Keratinocyte (primary cell): Measurements from ENCODE around the gene DDTL. TPM values are rescaled to one million over a fixed set of nuclear protein-coding genes. Genes with fewer than 3 reads are reported as not detected.

Source experiments
- DNase-seq: peaks from one replicate; pipeline ENCODE4 v3.0.0-alpha.2; 2011; ENCODE audit warnings: low read depth, missing footprints, low spot score
- FAIRE-seq: peaks from 2 replicates; lab custom pipeline; 2011; peaks lifted over from hg19 to GRCh38; lab: Jason Lieb, UNC
- H2AFZ ChIP-seq: 2 replicates; pipeline ENCODE4 v1.6.0; 2012; ENCODE audit warnings: low read length, control low read depth, inconsistent platforms; ENCODE audit not compliant: control insufficient read depth
- H3K27ac ChIP-seq: 2 replicates; pipeline ENCODE4 v1.5.1; 2011; ENCODE audit warnings: low read length; ENCODE audit not compliant: control insufficient read depth, insufficient read depth
- H3K27me3 ChIP-seq: 3 replicates; pipeline ENCODE4 v1.6.0; 2011; ENCODE audit warnings: low read length; ENCODE audit not compliant: control insufficient read depth, insufficient read depth; ENCODE audit errors: extremely low read depth
- H3K36me3 ChIP-seq, 2 experiments: 2 replicates in 1 of 2; 3 replicates in 1 of 2; pipeline ENCODE4 v1.5.1; 2011; ENCODE audit warnings: low read length in 2 of 2, mild to moderate bottlenecking in 1 of 2; ENCODE audit not compliant: control insufficient read depth in 2 of 2, insufficient read depth in 2 of 2; ENCODE audit errors: extremely low read depth in 1 of 2
- H3K4me1 ChIP-seq: 3 replicates; pipeline ENCODE4 v1.5.1; 2011; ENCODE audit warnings: low read length; ENCODE audit not compliant: control insufficient read depth, insufficient read depth; ENCODE audit errors: extremely low read depth
- H3K4me2 ChIP-seq: 3 replicates; pipeline ENCODE4 v1.6.0; 2011; ENCODE audit warnings: low read depth, low read length; ENCODE audit not compliant: control insufficient read depth, insufficient read depth; ENCODE audit errors: extremely low read depth
- H3K4me3 ChIP-seq, 3 experiments: fragments of 200-600 bp in 1 of 3; sonication (generic) in 1 of 3; 2 replicates in 2 of 3; 3 replicates in 1 of 3; pipeline ENCODE4 v1.5.1; 2011 to 2016; ENCODE audit warnings: low read length in 3 of 3, mild to moderate bottlenecking in 3 of 3, control low read depth in 2 of 3, inconsistent platforms in 1 of 3, low read depth in 1 of 3, mixed read lengths in 1 of 3, mixed run types in 1 of 3, moderate library complexity in 1 of 3; ENCODE audit not compliant: control insufficient read depth in 2 of 3, insufficient read depth in 2 of 3; ENCODE audit errors: extremely low read depth in 1 of 3
- H3K79me2 ChIP-seq: 2 replicates; pipeline ENCODE4 v1.6.0; 2012; ENCODE audit warnings: low read length; ENCODE audit not compliant: control insufficient read depth, insufficient read depth
- H3K9ac ChIP-seq: 3 replicates; pipeline ENCODE4 v1.6.0; 2011; ENCODE audit warnings: low read length; ENCODE audit not compliant: control insufficient read depth, insufficient read depth; ENCODE audit errors: extremely low read depth
- H3K9me1 ChIP-seq: 3 replicates; pipeline ENCODE4 v1.6.0; 2011; ENCODE audit warnings: low read length; ENCODE audit not compliant: control insufficient read depth, insufficient read depth; ENCODE audit errors: extremely low read depth
- H3K9me3 ChIP-seq: 2 replicates; pipeline ENCODE4 v1.5.1; 2012; ENCODE audit warnings: low read depth, low read length; ENCODE audit not compliant: control insufficient read depth
- H4K20me1 ChIP-seq: 3 replicates; pipeline ENCODE4 v1.6.0; 2011; ENCODE audit warnings: low read length; ENCODE audit not compliant: control insufficient read depth, insufficient read depth; ENCODE audit errors: extremely low read depth
- EZH2 ChIP-seq: IDR thresholded peaks from one replicate; pipeline ENCODE4 v1.6.1; 2012; ENCODE audit warnings: inconsistent platforms, mild to moderate bottlenecking, low read length, moderate library complexity
- dilution Hi-C: fragments of 300-500 bp; cut with MboI; formaldehyde crosslinking; loops from one replicate; pipeline ENCODE4 v1.7.0; 2020; ENCODE audit warnings: low sequenced_read_pairs; ENCODE audit not compliant: extremely low pct_ligation_motif_present
- polyA plus RNA-seq, 5 experiments: library from polyadenylated mRNA; depleted of rRNA in 3 of 5; stranded (reverse) in 3 of 5; stranded (forward) in 1 of 5; unstranded in 1 of 5; fragments of >200 nt; gene quantifications; 1 replicate in 1 of 5; 2 replicates in 3 of 5; 3 replicates in 1 of 5; pipeline versions ENCODE4 v1.2.1 to v1.2.3, GENCODE V29; 2011 to 2012; ENCODE audit warnings: missing spikeins in 2 of 5, low read depth in 1 of 5, low replicate concordance in 1 of 5
- TF ChIP-seq, protein P1 (sequence below), 3 experiments: IDR thresholded peaks in 1 of 3; conservative IDR thresholded peaks in 1 of 3; optimal IDR thresholded peaks in 1 of 3; 2 replicates in 2 of 3; 3 replicates in 1 of 3; pipeline versions ENCODE3 to v1.5.1; 2011; ENCODE audit warnings: low read length in 3 of 3, mild to moderate bottlenecking in 3 of 3, moderate library complexity in 2 of 3, control low read depth in 1 of 3, inconsistent platforms in 1 of 3; ENCODE audit not compliant: insufficient read depth in 2 of 3; ENCODE audit errors: extremely low read depth in 1 of 3

The DDTL gene
- polyA plus RNA-seq, 1 donor (not counting 4 experiments of a cell fraction or from before 2014, with no cell fraction given) = 0.72 TPM

DNA sequence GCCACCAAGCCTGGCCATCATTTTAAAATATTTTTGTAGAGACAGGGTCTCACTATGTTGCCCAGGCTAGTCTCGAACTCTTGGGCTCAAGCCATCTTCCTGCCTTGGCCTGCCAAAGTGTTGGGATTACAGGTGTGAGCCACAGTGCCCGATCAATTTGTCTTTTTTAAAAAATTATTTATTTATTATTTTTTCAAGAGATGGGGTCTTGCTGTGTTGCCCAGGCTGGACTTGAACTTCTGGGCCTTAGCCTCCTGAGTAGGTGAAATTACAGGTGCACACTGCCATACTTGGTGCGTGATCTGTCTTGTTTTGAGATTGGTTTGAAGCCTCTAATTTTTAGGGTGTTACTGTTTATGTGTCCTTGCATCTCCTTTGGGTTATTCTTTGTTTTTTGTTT, 54.6 kb downstream of the DDTL start:
- TF ChIP-seq, protein P1, sequence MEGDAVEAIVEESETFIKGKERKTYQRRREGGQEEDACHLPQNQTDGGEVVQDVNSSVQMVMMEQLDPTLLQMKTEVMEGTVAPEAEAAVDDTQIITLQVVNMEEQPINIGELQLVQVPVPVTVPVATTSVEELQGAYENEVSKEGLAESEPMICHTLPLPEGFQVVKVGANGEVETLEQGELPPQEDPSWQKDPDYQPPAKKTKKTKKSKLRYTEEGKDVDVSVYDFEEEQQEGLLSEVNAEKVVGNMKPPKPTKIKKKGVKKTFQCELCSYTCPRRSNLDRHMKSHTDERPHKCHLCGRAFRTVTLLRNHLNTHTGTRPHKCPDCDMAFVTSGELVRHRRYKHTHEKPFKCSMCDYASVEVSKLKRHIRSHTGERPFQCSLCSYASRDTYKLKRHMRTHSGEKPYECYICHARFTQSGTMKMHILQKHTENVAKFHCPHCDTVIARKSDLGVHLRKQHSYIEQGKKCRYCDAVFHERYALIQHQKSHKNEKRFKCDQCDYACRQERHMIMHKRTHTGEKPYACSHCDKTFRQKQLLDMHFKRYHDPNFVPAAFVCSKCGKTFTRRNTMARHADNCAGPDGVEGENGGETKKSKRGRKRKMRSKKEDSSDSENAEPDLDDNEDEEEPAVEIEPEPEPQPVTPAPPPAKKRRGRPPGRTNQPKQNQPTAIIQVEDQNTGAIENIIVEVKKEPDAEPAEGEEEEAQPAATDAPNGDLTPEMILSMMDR (optimal IDR thresholded peaks at IDR 0.05 in 1 of 3, IDR thresholded peaks at IDR 0.05 in 1 of 3, conservative IDR thresholded peaks at IDR 0.05 in 1 of 3; ENCODE audit: extremely low read depth in 1 of 3, insufficient read depth in 2 of 3, low read length in 3 of 3) = no peak
- no peak for TF ChIP-seq EZH2
- no peak overlapping the region for H3K9ac ChIP-seq
- no peaks in the 10 kb centered on the region for H3K9me3 ChIP-seq
- DNase-seq (no peak), FAIRE-seq (no peak)
- no peak overlapping the region for H3K4me2 ChIP-seq
- no peaks in the 10 kb centered on the region for H3K27me3 ChIP-seq
- H3K27ac ChIP-seq = no peak overlapping the region
- dilution Hi-C loops = no loop called here
- H3K9me1 ChIP-seq = no peaks in the 10 kb centered on the region
- peaks cover 3% of the 10 kb centered on the region for H3K4me1 ChIP-seq
- H3K36me3 ChIP-seq = peaks cover 0 to 1% of the 10 kb centered on the region in 2 experiments
- no peak overlapping the region for H3K4me3 ChIP-seq
- H3K79me2 ChIP-seq = peaks cover 45% of the 10 kb centered on the region
- H2AFZ ChIP-seq = no peak overlapping the region
- H4K20me1 ChIP-seq = no peaks in the 10 kb centered on the region

Other genes with a start within 250 kb of the DDTL start
- gene ZNF70, start 215.8 kb upstream of the DDTL start, polyA plus RNA-seq = 0.46 to 0.82 TPM (median 0.55 TPM) in 3 replicates
- gene VPREB3, start 212.5 kb upstream of the DDTL start, polyA plus RNA-seq = 0.19 TPM in 1 of 3 replicates, not detected in the others
- 0.06 TPM in 1 of 3 replicates, not detected in the others for gene C22orf15, start 203.9 kb upstream of the DDTL start, polyA plus RNA-seq
- gene CHCHD10, start 198.9 kb upstream of the DDTL start, polyA plus RNA-seq = 10.4 to 14.8 TPM (median 10.6 TPM) in 3 replicates
- gene MMP11, start 194.0 kb upstream of the DDTL start, polyA plus RNA-seq = 0.06 to 0.20 TPM (median 0.13 TPM) in 3 replicates
- 70.0 to 108 TPM (median 95.2 TPM) in 3 replicates for gene SMARCB1, start 179.9 kb upstream of the DDTL start, polyA plus RNA-seq
- gene DERL3, start 127.9 kb upstream of the DDTL start, polyA plus RNA-seq = 0.01 to 0.42 TPM (median 0.05 TPM) in 3 replicates
- 5.3 to 9.4 TPM (median 6.0 TPM) in 3 replicates for gene SLC2A11, start 109.0 kb upstream of the DDTL start, polyA plus RNA-seq
- 162 to 812 TPM (median 340 TPM) in 3 replicates for gene MIF, start 72.5 kb upstream of the DDTL start, polyA plus RNA-seq
- gene GSTT2B, start 5.7 kb upstream of the DDTL start, polyA plus RNA-seq = 15.5 to 22.2 TPM (median 17.9 TPM) in 3 replicates
- gene DDT, start 7.6 kb downstream of the DDTL start, polyA plus RNA-seq = 87.8 to 151 TPM (median 118 TPM) in 3 replicates
- gene GSTT2, start 13.2 kb downstream of the DDTL start, polyA plus RNA-seq = 0.24 to 1.5 TPM (median 0.75 TPM) in 3 replicates
- not detected in 3 replicates for gene GSTT4, start 38.6 kb downstream of the DDTL start, polyA plus RNA-seq
- gene CABIN1, start 44.4 kb downstream of the DDTL start, polyA plus RNA-seq = 3.5 to 4.6 TPM (median 4.1 TPM) in 3 replicates
- gene SUSD2, start 214.6 kb downstream of the DDTL start, polyA plus RNA-seq = 0.01 to 0.10 TPM (median 0.03 TPM) in 3 replicates